ENCODE results near the gene TANK.

Gene TANK

DNA sequence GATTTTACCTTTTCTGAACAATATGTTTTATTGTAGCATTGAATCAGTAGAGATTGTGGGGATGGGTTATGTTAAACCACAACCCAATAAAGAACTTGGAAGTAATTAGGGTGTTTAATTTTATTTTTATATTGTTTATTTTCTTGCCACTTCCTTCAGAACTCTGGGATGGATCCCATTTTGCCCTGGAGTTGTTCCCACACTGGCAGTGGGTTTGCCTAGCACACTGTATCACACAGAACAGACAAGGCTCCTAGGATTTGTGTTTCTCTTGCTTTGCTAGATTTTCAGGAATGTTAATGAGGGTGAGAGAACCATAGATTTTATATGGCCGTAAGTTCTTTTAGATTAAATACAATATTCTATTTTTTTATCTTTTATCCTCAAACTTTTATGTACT is 59.0 kb downstream of the TANK start:
- no peak overlapping the region for H3K27ac ChIP-seq
- no peak for TF ChIP-seq ZFX (IDR thresholded peaks at IDR 0.05)
- TF ChIP-seq, protein P1, sequence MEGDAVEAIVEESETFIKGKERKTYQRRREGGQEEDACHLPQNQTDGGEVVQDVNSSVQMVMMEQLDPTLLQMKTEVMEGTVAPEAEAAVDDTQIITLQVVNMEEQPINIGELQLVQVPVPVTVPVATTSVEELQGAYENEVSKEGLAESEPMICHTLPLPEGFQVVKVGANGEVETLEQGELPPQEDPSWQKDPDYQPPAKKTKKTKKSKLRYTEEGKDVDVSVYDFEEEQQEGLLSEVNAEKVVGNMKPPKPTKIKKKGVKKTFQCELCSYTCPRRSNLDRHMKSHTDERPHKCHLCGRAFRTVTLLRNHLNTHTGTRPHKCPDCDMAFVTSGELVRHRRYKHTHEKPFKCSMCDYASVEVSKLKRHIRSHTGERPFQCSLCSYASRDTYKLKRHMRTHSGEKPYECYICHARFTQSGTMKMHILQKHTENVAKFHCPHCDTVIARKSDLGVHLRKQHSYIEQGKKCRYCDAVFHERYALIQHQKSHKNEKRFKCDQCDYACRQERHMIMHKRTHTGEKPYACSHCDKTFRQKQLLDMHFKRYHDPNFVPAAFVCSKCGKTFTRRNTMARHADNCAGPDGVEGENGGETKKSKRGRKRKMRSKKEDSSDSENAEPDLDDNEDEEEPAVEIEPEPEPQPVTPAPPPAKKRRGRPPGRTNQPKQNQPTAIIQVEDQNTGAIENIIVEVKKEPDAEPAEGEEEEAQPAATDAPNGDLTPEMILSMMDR (conservative IDR thresholded peaks at IDR 0.05): no peak

DNA sequence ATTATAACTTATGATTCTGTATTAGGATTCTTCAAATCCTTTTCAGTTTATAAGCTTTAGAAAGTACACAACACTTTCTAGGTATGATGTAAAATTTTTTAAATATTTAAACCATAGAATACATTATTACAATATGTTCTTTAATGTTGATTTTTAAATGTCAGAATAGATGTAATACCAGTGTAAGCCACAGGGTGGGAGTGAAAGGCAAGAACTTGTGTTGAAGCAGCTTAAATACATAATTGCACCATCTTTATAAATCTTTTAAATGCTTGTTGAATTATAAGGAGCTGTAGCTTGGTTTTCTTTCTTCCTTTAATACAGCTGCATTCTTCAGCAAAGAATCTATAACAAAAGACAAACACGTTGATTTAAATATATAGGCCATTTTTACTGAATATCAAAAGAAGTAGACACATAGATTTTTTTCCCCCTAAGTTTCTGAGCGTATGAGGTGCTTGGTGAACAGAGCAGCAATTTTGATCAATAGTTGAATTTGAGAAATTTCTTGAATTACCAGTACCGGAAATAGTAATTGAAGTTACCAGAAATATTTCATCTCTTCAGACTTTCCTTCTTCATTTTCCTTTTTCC is 63.0 kb downstream of the TANK start:
- TF ChIP-seq, protein P1 (conservative IDR thresholded peaks at IDR 0.05): peak; percentile 76
- no peak for TF ChIP-seq ZFX (IDR thresholded peaks at IDR 0.05)
- H3K27ac ChIP-seq: no peak overlapping the region

DNA sequence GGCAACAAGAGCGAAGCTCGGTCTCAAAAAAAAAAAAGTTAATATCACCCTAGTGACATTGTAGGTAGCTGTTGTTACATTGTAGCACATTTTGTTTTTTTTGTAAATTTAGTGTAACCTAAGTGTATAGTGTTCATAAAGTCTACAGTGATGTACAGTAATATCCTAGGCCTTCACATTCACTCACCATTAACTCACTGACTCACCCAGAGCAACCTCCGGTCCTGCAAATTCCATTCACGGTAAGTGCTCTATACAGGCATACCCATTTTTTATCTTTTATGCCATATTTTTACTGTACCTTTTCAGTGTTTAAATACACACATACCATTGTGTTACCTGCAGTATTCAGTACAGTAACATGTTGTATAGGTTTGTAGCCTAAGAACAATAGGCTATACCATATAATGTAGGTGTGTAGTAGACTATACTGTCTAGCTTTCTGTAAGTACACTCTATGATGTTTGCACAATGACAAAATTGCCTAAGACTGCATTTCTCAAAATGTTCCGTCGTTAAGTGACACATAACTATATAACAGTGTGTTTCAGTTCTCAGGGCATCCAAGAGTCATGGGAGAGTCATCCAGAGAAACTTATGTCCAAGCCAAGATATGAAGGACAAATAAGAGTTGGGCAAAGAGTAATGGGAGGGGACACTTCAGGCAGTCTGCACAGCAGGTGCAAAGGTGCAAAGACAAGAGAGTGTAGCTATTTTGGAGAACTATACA is 68.4 kb downstream of the TANK start:
- TF ChIP-seq ZFX (IDR thresholded peaks at IDR 0.05): no peak
- TF ChIP-seq, protein P1 (conservative IDR thresholded peaks at IDR 0.05): no peak
- no peak overlapping the region for H3K27ac ChIP-seq

DNA sequence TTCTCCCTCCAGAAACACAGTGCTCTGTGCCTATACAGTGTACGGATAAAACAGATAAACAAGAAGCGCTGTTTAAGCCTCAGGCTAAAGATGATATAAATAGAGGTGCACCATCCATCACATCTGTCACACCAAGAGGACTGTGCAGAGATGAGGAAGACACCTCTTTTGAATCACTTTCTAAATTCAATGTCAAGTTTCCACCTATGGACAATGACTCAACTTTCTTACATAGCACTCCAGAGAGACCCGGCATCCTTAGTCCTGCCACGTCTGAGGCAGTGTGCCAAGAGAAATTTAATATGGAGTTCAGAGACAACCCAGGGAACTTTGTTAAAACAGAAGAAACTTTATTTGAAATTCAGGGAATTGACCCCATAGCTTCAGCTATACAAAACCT is 70.7 kb downstream of the TANK start:
- no peak for TF ChIP-seq ZFX (IDR thresholded peaks at IDR 0.05)
- TF ChIP-seq, protein P1 (conservative IDR thresholded peaks at IDR 0.05): no peak

DNA sequence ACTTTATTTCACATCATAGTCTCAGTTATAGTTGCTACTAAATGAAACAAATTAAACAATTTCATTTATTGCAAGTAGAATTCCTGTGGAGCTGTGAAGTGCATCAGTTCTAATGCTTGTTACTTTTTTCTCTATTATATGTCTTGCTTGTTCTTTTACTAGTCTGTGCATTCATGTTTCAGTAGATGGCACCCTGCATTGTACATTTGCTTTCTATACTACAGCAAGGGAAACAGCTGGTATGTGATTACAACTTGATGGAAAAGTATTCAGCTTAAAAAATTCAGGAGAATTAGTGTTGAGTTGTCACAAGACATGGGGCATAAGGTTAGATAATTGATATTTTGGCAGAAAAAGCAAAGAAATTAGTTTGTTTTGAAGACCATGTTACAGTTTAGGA is 72.3 kb downstream of the TANK start:
- H3K27ac ChIP-seq: no peak overlapping the region
- TF ChIP-seq ZFX (IDR thresholded peaks at IDR 0.05): no peak
- TF ChIP-seq, protein P1 (conservative IDR thresholded peaks at IDR 0.05): no peak

More for the DNA sequence above, 70.7 kb downstream of the TANK start:
- no peak overlapping the region for H3K27ac ChIP-seq

DNA sequence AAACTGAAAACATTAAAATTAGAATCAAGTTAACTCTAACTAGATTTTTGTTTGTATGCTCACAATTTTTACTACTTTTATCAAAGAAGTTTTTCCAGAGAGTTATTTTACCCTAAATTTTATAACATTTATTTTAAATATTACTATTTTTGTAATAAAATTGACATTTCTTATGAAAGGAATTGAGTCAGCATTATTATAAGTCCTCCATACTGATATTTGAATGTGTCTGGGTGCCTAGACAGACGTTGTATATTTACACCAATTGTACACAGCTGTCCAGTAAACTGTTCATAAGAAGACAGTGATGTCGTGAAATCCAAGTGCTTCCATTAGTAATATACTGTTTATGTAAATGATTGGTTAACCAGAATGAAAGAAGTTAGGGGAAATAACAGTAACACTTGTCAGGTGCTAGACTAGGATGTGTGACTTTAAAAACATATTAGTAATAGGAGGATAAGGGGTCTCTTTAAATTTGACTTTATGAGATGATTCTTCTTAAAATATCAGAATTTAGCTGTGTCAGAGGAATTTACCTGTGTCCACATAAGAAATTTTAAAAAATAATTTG is 73.7 kb downstream of the TANK start:
- no peak overlapping the region for H3K27ac ChIP-seq
- TF ChIP-seq ZFX (IDR thresholded peaks at IDR 0.05): no peak
- TF ChIP-seq, protein P1 (conservative IDR thresholded peaks at IDR 0.05): no peak

DNA sequence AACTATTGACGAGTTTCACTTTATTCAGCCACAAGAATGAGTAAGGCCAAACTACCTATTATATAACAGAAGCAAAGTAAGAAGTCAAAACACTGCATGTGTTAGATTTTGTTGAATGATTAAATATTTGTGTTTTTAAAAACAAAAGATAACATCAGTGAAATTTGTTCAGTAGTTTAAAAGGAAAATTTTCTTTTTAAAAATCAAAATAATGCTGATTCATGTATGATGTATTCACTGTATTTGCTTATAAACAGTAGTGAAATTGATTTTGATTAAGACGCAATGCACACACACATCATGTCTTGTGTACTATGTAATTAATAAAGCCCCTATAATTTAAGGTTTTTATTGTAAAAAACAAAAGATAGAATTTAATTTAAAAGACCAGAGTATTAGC is 74.4 kb downstream of the TANK start:
- no peak for TF ChIP-seq ZFX (IDR thresholded peaks at IDR 0.05)
- TF ChIP-seq, protein P1 (conservative IDR thresholded peaks at IDR 0.05): no peak
- no peak overlapping the region for H3K27ac ChIP-seq

Data from C4-2B (cell line).